Kidney (tissue), 14 donors: ENCODE measurements around the gene MANSC1. TPM values are rescaled to one million over a fixed set of nuclear protein-coding genes. Genes with fewer than 3 reads are reported as not detected.
"Not testable (repeated sequence)": the region's sequence is repeated elsewhere in the genome, so short reads cannot be mapped to it uniquely, and the experiment has no call there.

Experiments used
- DNase-seq, 5 donors: peaks; one replicate each; pipeline ENCODE4 v3.0.0-alpha.2; 2013 to 2020
- FAIRE-seq: peaks from 2 replicates; lab custom pipeline; 2012; peaks lifted over from hg19 to GRCh38; lab: Jason Lieb, UNC
- H3K27ac ChIP-seq, 2 donors: one replicate each; pipeline ENCODE4 v1.7.0; 2013; ENCODE audit warnings: low read depth in 2 of 2, low read length in 2 of 2, inconsistent platforms in 1 of 2
- H3K27me3 ChIP-seq: one replicate; pipeline ENCODE4 v1.7.1; 2013; ENCODE audit warnings: low read length, inconsistent platforms; ENCODE audit not compliant: control insufficient read depth, insufficient read depth
- H3K36me3 ChIP-seq, 3 donors: one replicate each; pipeline versions ENCODE4 v1.7.0 to v1.7.1; 2013; ENCODE audit warnings: low read length in 3 of 3, control low read depth in 1 of 3, inconsistent platforms in 1 of 3; ENCODE audit not compliant: insufficient read depth in 3 of 3, control insufficient read depth in 2 of 3
- H3K4me1 ChIP-seq, 3 donors: one replicate each; pipeline versions ENCODE4 v1.7.0 to v1.7.1; 2013; ENCODE audit warnings: low read length in 3 of 3, inconsistent platforms in 1 of 3, low read depth in 1 of 3; ENCODE audit not compliant: control insufficient read depth in 2 of 3, insufficient read depth in 2 of 3
- H3K4me3 ChIP-seq, 3 donors: one replicate each; pipeline versions ENCODE4 v1.7.0 to v1.8.1; 2013; ENCODE audit warnings: low read length in 3 of 3, control low read depth in 1 of 3, inconsistent platforms in 1 of 3
- H3K9ac ChIP-seq, 3 donors: one replicate each; pipeline versions ENCODE4 v1.7.0 to v1.7.1; 2013; ENCODE audit warnings: low read length in 3 of 3, control low read depth in 1 of 3, inconsistent platforms in 1 of 3
- H3K9me3 ChIP-seq, 3 donors: one replicate each; pipeline versions ENCODE4 v1.7.0 to v1.7.1; 2013; ENCODE audit warnings: low read length in 3 of 3, control low read depth in 1 of 3, inconsistent platforms in 1 of 3; ENCODE audit not compliant: control insufficient read depth in 2 of 3, insufficient read depth in 1 of 3
- CTCF ChIP-seq: IDR thresholded peaks from 3 replicates; pipeline ENCODE4 v1.5.1; 2012; ENCODE audit warnings: mild to moderate bottlenecking, moderate library complexity, borderline replicate concordance; ENCODE audit not compliant: insufficient read depth; ENCODE audit errors: extremely low read depth
- intact Hi-C: fragments of 100-400 bp; cut with DNase I; formaldehyde crosslinking; loops from one replicate; pipeline ENCODE4 v1.11.1; 2022
- polyA plus RNA-seq: library from polyadenylated mRNA; stranded (reverse); fragments of 350-450 nt; fragmentation: Illumina TruSeq; extraction: RNeasy Lipid Tissue Mini Kit (QIAGEN cat#74804); gene quantifications from one replicate; pipeline ENCODE4 v1.2.3, GENCODE V29; 2014; ENCODE audit warnings: low read depth, low replicate concordance; ENCODE audit not compliant: insufficient read depth
- total RNA-seq: library from RNA; stranded (reverse); fragmentation: NEBNext Ultra II Directional; extraction: Animal tissue kit (Norgen Biotek cat#: 25700); gene quantifications from one replicate; pipeline ENCODE4 v1.2.1, GENCODE V29; 2021
- donor health status: control.
- donor health status: control.
- donor health status: control.
- donor health status: control.
- donor health status: control.
- donor health status: DM: yes; HTN: yes; CAD: no.
- donor health status: Normal renal cell carcinoma (clear cell type).

The MANSC1 gene
- total and polyA plus RNA-seq, 2 donors from 2014 or later = 14.1 to 38.7 TPM

- DNase-seq = peak in 4 of 5 donors; percentile 58 to 89 (median 74)
- H3K27me3 ChIP-seq = no peaks in the 10 kb centered on the region
- H3K9me3 ChIP-seq = no peaks in the 10 kb centered on the region
- H3K9ac ChIP-seq = peak overlapping the region in 1 of 3 donors; percentile 67
- H3K27ac ChIP-seq = peak overlapping the region; percentile 74 to 76
- H3K36me3 ChIP-seq = no peaks in the 10 kb centered on the region
- H3K4me1 ChIP-seq = peaks cover 3 to 4% (median 3%) of the 10 kb centered on the region in 3 donors
- FAIRE-seq = no peak
- peak overlapping the region in 2 of 3 donors; percentile 22 to 26 for H3K4me3 ChIP-seq
- intact Hi-C loops = loop anchor here (10.0 kb wide), 1 partner anchor 735 kb away; no protein-coding TSS in a partner anchor
- no peak for TF ChIP-seq CTCF
Measured at GRCh38 chr12:12319451-12320183, 30.4 kb downstream of the MANSC1 start.

- Histone ChIP-seq H3K27ac (no peak overlapping the region), H3K27me3 (no peaks in the 10 kb centered on the region), H3K9ac (peak overlapping the region in 1 of 3 donors; percentile 7), H3K36me3 (no peaks in the 10 kb centered on the region), H3K4me1 (peaks cover under 1 to 3% (median 3%) of the 10 kb centered on the region in 3 donors), H3K9me3 (no peaks in the 10 kb centered on the region), H3K4me3 (no peak overlapping the region)
- intact Hi-C loops = no loop called here
- no peak for TF ChIP-seq CTCF
- FAIRE-seq (no peak), DNase-seq (no peak)
Measured at GRCh38 chr12:12315838-12316237, 34.2 kb downstream of the MANSC1 start.

GRCh38 chr12:12310695-12311094, 39.3 kb downstream of the MANSC1 start:
- H3K4me1 ChIP-seq, H3K9me3 ChIP-seq, H3K36me3 ChIP-seq, H3K9ac ChIP-seq, FAIRE-seq, H3K27me3 ChIP-seq, H3K4me3 ChIP-seq, H3K27ac ChIP-seq, intact Hi-C loops: not testable (repeated sequence)
- DNase-seq = peak in 1 of 5 donors; percentile 16

GRCh38 chr12:12305568-12306300, 44.3 kb downstream of the MANSC1 start:
- no peaks in the 10 kb centered on the region for H3K9me3 ChIP-seq
- H3K36me3 ChIP-seq = no peaks in the 10 kb centered on the region
- no peak overlapping the region for H3K4me3 ChIP-seq
- TF ChIP-seq CTCF = no peak
- H3K27ac ChIP-seq = no peak overlapping the region
- no peak overlapping the region for H3K9ac ChIP-seq
- DNase-seq (no peak), FAIRE-seq (no peak)
- intact Hi-C loops = no loop called here
- no peaks in the 10 kb centered on the region for H3K27me3 ChIP-seq
- H3K4me1 ChIP-seq = peaks cover 0 to 4% (median 0%) of the 10 kb centered on the region in 3 donors
